Measurements from ENCODE around the gene GRAP2.

DNA sequence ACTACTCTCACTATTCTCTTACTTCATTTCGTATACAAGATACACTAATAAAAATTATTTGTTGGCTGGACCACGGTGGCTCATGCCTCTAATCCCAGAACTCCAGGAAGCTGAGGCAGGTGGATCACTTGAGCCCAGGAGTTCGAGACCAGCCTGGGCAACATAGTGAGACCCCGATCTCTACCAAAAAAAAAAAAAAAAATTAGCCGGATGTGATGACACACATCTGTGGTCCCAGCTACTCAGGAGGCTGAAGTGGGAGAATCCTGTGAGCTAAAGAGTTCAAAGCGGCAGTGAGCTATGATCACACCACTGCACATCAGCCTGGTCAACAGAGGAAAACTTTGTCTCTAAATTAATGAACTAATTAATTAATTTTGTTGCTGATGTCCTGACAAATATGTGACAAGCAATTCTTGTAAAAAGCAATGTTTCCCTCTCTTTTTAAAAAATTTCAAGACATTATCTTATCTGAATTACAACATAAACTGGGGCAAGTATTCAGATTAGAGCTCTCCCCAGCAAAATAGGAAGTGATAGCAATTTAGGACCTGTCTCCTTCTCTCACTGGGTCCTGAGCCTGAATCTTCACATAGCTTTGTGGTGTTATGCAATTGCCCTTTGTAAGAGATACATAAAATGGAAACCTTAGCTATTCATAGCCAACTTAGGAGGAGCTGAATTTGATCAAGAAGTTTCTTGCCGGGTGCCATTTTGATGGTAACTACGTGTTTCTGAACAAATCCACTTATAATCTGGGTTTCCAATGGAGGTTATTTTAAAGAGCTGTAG is 41.8 kb downstream of the GRAP2 start:
- TF ChIP-seq, protein P1, sequence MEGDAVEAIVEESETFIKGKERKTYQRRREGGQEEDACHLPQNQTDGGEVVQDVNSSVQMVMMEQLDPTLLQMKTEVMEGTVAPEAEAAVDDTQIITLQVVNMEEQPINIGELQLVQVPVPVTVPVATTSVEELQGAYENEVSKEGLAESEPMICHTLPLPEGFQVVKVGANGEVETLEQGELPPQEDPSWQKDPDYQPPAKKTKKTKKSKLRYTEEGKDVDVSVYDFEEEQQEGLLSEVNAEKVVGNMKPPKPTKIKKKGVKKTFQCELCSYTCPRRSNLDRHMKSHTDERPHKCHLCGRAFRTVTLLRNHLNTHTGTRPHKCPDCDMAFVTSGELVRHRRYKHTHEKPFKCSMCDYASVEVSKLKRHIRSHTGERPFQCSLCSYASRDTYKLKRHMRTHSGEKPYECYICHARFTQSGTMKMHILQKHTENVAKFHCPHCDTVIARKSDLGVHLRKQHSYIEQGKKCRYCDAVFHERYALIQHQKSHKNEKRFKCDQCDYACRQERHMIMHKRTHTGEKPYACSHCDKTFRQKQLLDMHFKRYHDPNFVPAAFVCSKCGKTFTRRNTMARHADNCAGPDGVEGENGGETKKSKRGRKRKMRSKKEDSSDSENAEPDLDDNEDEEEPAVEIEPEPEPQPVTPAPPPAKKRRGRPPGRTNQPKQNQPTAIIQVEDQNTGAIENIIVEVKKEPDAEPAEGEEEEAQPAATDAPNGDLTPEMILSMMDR (IDR thresholded peaks at IDR 0.05) = no peak
- TF ChIP-seq POLR2A (IDR thresholded peaks at IDR 0.05) = no peak
